Thyroid gland (tissue), 4 donors: ENCODE data around the gene PHIP.

Experiments used
- CTCF ChIP-seq, 6 experiments: fragments of 200-600 bp in 3 of 6; fragments of 450-650 bp in 3 of 6; sonication (generic) in 3 of 6; IDR thresholded peaks; one replicate each; pipeline ENCODE4 v1.5.1; 2016 to 2019; ENCODE audit warnings: antibody characterized with exemption in 6 of 6, mild to moderate bottlenecking in 2 of 6, inconsistent platforms in 1 of 6, moderate library complexity in 1 of 6
- POLR2A ChIP-seq, 2 donors: fragments of 450-650 bp; IDR thresholded peaks; one replicate each; pipeline ENCODE4 v1.6.1; 2017; ENCODE audit warnings: antibody characterized with exemption in 2 of 2, mild to moderate bottlenecking in 2 of 2, moderate library complexity in 1 of 2

DNA sequence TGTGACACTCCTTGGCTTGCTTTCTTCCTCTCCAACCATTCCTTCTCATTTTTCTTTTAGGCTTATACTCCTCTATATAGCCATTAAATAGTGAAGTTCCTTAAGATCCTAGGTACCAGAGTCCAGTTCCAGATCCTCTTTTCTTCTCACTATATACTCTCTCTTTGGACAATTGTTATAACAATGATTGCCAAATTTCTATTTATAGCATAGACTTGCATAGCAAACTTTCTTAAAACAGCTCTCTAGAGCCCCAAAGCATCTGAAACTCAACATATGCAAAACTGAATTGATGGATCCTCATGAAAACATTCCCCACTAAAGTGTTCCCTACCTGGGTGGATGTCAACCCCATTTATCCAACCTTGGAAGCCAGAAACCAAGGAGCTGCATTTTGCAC lies 13.4 kb downstream of the PHIP start:
- TF ChIP-seq POLR2A (IDR thresholded peaks at IDR 0.05) (no peak), CTCF (IDR thresholded peaks at IDR 0.05) (no peak)
